RWPE2 (cell line): ENCODE results near the gene SLC1A5.

ENCODE experiments used
- ATAC-seq: fragments of 200-7000 bp; cut with Tn5 transposase; 3 replicates; pipeline ENCODE4 v1.9.1; 2021; ENCODE audit warnings: low read depth
- DNase-seq: peaks from one replicate; pipeline ENCODE4 v3.0.0-alpha.2; 2020; ENCODE audit warnings: low spot score
- H3K27ac ChIP-seq: fragments of 450-650 bp; 2 replicates; pipeline ENCODE4 v1.5.1; 2017; ENCODE audit warnings: mild to moderate bottlenecking; ENCODE audit not compliant: poor library complexity, severe bottlenecking
- H3K27me3 ChIP-seq: fragments of 250-450 bp; sonication (Bioruptor Pico); 2 replicates; pipeline ENCODE4 v1.5.1; 2021; ENCODE audit warnings: mild to moderate bottlenecking, moderate library complexity; ENCODE audit not compliant: insufficient read depth, poor library complexity, severe bottlenecking
- H3K36me3 ChIP-seq: fragments of 250-450 bp; sonication (Bioruptor Pico); 2 replicates; pipeline ENCODE4 v1.5.1; 2020; ENCODE audit warnings: low read depth, mild to moderate bottlenecking, moderate library complexity
- H3K4me1 ChIP-seq: fragments of 250-450 bp; sonication (Bioruptor Pico); 2 replicates; pipeline ENCODE4 v1.5.1; 2021; ENCODE audit warnings: mild to moderate bottlenecking, moderate library complexity; ENCODE audit not compliant: insufficient read depth, poor library complexity, severe bottlenecking
- H3K4me3 ChIP-seq: fragments of 250-450 bp; sonication (Bioruptor Pico); 2 replicates; pipeline ENCODE4 v1.5.1; 2021; ENCODE audit warnings: mild to moderate bottlenecking, moderate library complexity; ENCODE audit not compliant: severe bottlenecking
- H3K9me3 ChIP-seq: fragments of 250-450 bp; sonication (Bioruptor Pico); 2 replicates; pipeline ENCODE4 v1.5.1; 2021; ENCODE audit warnings: mild to moderate bottlenecking, moderate library complexity; ENCODE audit not compliant: severe bottlenecking
- TF ChIP-seq, protein P1 (sequence below): fragments of 450-650 bp; IDR thresholded peaks from one replicate; pipeline ENCODE4 v1.5.1; 2017; ENCODE audit warnings: mild to moderate bottlenecking, moderate library complexity; ENCODE audit not compliant: poor library complexity, severe bottlenecking

Gene SLC1A5

GRCh38 chr19:46748325-46749109, 39.9 kb downstream of the SLC1A5 start:
- DNase-seq (no peak), ATAC-seq (no peak)
- TF ChIP-seq, protein P1, sequence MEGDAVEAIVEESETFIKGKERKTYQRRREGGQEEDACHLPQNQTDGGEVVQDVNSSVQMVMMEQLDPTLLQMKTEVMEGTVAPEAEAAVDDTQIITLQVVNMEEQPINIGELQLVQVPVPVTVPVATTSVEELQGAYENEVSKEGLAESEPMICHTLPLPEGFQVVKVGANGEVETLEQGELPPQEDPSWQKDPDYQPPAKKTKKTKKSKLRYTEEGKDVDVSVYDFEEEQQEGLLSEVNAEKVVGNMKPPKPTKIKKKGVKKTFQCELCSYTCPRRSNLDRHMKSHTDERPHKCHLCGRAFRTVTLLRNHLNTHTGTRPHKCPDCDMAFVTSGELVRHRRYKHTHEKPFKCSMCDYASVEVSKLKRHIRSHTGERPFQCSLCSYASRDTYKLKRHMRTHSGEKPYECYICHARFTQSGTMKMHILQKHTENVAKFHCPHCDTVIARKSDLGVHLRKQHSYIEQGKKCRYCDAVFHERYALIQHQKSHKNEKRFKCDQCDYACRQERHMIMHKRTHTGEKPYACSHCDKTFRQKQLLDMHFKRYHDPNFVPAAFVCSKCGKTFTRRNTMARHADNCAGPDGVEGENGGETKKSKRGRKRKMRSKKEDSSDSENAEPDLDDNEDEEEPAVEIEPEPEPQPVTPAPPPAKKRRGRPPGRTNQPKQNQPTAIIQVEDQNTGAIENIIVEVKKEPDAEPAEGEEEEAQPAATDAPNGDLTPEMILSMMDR = peak; percentile 63
- Histone ChIP-seq H3K27me3 (no peaks in the 10 kb centered on the region), H3K36me3 (peaks cover 13% of the 10 kb centered on the region), H3K4me1 (no peaks in the 10 kb centered on the region), H3K4me3 (no peak overlapping the region), H3K9me3 (no peaks in the 10 kb centered on the region), H3K27ac (no peak overlapping the region)

DNA sequence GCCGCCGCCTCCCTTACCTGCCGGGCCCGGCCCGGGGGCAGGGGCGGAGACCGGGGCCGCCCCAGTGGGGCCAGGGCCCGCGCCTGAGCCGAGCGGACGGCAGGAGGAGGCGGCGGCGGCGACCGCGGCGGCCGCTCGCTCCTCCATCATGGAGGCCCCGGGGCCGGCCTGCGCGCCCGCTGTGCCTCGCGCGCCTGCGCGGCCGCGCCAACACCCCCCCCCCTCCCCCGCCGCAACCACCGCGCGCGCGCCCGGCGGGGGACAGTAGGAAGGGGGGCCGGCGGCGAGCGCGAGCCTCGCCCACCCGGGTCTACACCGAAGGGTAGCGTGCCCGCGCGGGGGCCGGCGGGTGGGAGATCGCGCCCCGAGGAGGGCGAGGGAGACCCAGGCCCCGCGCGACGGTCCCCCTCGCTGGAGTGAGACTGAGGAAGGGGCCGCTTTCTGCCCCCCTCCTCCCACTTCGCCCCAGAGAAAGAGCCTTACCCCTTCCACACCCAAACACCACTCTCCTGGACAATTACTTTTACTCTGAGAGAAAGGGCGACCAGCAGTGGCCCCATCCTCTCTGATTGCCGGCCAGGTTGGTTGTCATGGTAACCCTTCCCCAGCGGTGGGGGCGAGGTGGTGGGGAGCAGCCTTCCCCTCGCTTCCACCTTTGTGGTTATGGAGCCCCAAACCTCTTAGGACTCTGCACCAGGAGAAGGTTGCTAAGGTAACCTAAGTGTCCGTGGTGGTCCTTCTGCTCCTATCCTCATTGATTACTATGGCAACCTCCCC, 41.9 kb downstream of the SLC1A5 start, which contains the start of gene STRN4:
Gene STRN4 (minus strand): TSS at position 170 of the 777 bp plus-strand sequence. CDS start 20 bp downstream, at position 150.
- peak within 1 kb of the TSS; percentile 83 for H3K27ac ChIP-seq
- H3K36me3 ChIP-seq = peaks cover 29% of the 10 kb centered on the region
- no peak for DNase-seq
- no peaks in the 10 kb centered on the region for H3K9me3 ChIP-seq
- H3K27me3 ChIP-seq = no peaks in the 10 kb centered on the region
- H3K4me1 ChIP-seq = no peaks in the 10 kb centered on the region
- TF ChIP-seq, protein P1 = no peak
- peak; percentile 26 for ATAC-seq
- peak within 1 kb of the TSS; percentile 100 for H3K4me3 ChIP-seq

DNA sequence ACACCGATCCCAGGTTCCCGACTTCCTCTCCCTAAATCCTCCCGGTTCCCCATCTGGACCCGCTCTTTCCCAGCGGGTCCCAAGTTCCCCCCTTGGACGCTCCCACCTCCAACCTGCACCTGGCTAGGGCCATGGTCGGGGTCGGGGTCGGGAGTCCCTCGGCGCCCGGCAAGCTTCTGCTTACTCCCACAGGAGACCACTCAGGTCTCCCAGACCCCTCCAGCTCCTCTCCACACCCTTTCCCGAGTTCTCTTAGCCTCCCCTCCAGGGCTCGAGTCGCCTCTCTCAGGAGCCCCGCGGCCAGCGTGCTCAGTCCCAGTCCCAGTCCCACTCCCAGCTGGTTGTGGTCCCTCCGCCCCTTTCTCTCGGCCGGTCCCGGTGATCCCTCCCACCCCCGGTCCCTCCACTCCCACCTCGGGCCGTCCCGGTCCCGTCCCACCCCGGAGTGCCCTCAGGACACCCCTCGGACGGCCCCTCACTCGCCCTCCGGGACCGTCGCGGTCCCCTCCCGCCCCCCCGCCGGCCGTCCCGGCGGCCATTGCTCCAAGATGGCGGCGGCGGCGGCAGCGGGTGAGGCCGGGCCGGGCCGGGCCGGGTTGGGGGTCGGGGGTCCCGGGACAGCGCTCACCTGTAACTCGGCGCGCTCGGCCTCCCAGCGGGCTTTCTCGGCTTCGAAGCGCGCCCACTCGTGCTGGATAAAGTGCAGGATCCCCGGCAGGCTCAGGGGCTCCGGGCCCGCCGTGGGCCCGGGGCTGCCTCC, 42.7 kb downstream of the SLC1A5 start, which contains the start of gene FKRP:
Gene FKRP (plus strand): TSS at position 537 of the 760 bp plus-strand sequence. CDS start 9,394 bp downstream, outside the sequence.
- H3K36me3 ChIP-seq = peaks cover 36% of the 10 kb centered on the region
- H3K27me3 ChIP-seq = no peaks in the 10 kb centered on the region
- no peaks in the 10 kb centered on the region for H3K9me3 ChIP-seq
- peak within 1 kb of the TSS; percentile 83 for H3K27ac ChIP-seq
- H3K4me1 ChIP-seq = no peaks in the 10 kb centered on the region
- TF ChIP-seq, protein P1 = no peak
- DNase-seq (peak; percentile 61), ATAC-seq (peak; percentile 51)
- peak within 1 kb of the TSS; percentile 100 for H3K4me3 ChIP-seq

- peak overlapping the region; percentile 100 for H3K4me3 ChIP-seq
- no peaks in the 10 kb centered on the region for H3K4me1 ChIP-seq
- peaks cover 41% of the 10 kb centered on the region for H3K36me3 ChIP-seq
- TF ChIP-seq, protein P1 = no peak
- no peaks in the 10 kb centered on the region for H3K9me3 ChIP-seq
- peak overlapping the region; percentile 83 for H3K27ac ChIP-seq
- no peaks in the 10 kb centered on the region for H3K27me3 ChIP-seq
- DNase-seq = no peak
- ATAC-seq = 0 out of 3 replicates have a peak, but pooled peaks have one; percentile 15
These were observed 43.4 kb downstream of the SLC1A5 start for GRCh38 chr19:46745030-46745429.
